Colonic mucosa (tissue), 4 donors: ENCODE data around the gene PCDHGA9. TPM values are rescaled to one million over a fixed set of nuclear protein-coding genes. Genes with fewer than 3 reads are reported as not detected.
"Not testable (repeated sequence)": the region's sequence is repeated elsewhere in the genome, so short reads cannot be mapped to it uniquely, and the experiment has no call there.

Experiments
- DNase-seq: peaks from one replicate; pipeline ENCODE4 v3.0.0-alpha.2; 2020
- H3K27ac ChIP-seq: fragments of 200-600 bp; one replicate; pipeline ENCODE4 v1.8.0; 2021
- H3K27me3 ChIP-seq: fragments of 200-600 bp; one replicate; pipeline ENCODE4 v1.8.0; 2021
- H3K36me3 ChIP-seq: fragments of 200-600 bp; one replicate; pipeline ENCODE4 v1.8.0; 2021
- H3K4me1 ChIP-seq: fragments of 200-600 bp; one replicate; pipeline ENCODE4 v1.8.0; 2021; ENCODE audit warnings: mild to moderate bottlenecking
- H3K4me3 ChIP-seq: fragments of 200-600 bp; one replicate; pipeline ENCODE4 v1.8.0; 2021
- H3K9ac ChIP-seq, 2 donors: one replicate each; pipeline ENCODE4 v1.7.0; 2013; ENCODE audit warnings: control low read depth in 2 of 2, low read depth in 2 of 2, low read length in 2 of 2
- H3K9me3 ChIP-seq: fragments of 200-600 bp; one replicate; pipeline ENCODE4 v1.8.0; 2021
- CTCF ChIP-seq: fragments of 200-600 bp; IDR thresholded peaks from one replicate; pipeline ENCODE4 v1.8.0; 2022; ENCODE audit warnings: antibody characterized with exemption, mild to moderate bottlenecking
- intact Hi-C: fragments of 100-400 bp; cut with DNase I; formaldehyde crosslinking; loops from one replicate; pipeline ENCODE4 v1.14.1; 2022
- total RNA-seq, 2 donors: library from RNA; stranded (reverse); fragmentation: NEBNext Ultra II Directional in 1 of 2; extraction: Animal tissue kit (Norgen Biotek cat#: 25700) in 1 of 2; gene quantifications; one replicate each; pipeline ENCODE4 v1.2.1, GENCODE V29; 2021
- donor health status: healthy.
- donor health status: DM: no; HTN: no; CAD: no.
- donor health status: DM: no; HTN: no; CAD: no.

PCDHGA9 gene
- total RNA-seq, 2 donors from 2014 or later, result 1.1 to 2.2 TPM

GRCh38 chr5:141398608-141399007, 4.0 kb upstream of the PCDHGA9 start:
- Histone ChIP-seq H3K4me1 (no peaks in the 10 kb centered on the region), H3K9me3 (no peaks in the 10 kb centered on the region), H3K4me3 (no peak overlapping the region), H3K9ac (no peak overlapping the region), H3K27me3 (no peaks in the 10 kb centered on the region), H3K27ac (no peak overlapping the region), H3K36me3 (no peaks in the 10 kb centered on the region)
- DNase-seq, result no peak
- intact Hi-C loops, result no loop called here
- no peak for TF ChIP-seq CTCF

- TF ChIP-seq CTCF, result no peak
- Histone ChIP-seq H3K9me3 (no peaks in the 10 kb centered on the region), H3K27ac (no peak overlapping the region), H3K36me3 (no peaks in the 10 kb centered on the region), H3K4me1 (no peaks in the 10 kb centered on the region), H3K4me3 (no peak overlapping the region), H3K9ac (no peak overlapping the region), H3K27me3 (no peaks in the 10 kb centered on the region)
- intact Hi-C loops, result no loop called here
- DNase-seq, result no peak
Observed at GRCh38 chr5:141399555-141400258, 2.9 kb upstream of the PCDHGA9 start.

GRCh38 chr5:141403387-141403786, 809 bp downstream of the PCDHGA9 start:
- DNase-seq, result no peak
- H3K27me3 ChIP-seq, result no peaks in the 10 kb centered on the region
- no peak overlapping the region for H3K9ac ChIP-seq
- no peaks in the 10 kb centered on the region for H3K36me3 ChIP-seq
- no peak overlapping the region for H3K4me3 ChIP-seq
- H3K9me3 ChIP-seq, result no peaks in the 10 kb centered on the region
- H3K4me1 ChIP-seq, result no peaks in the 10 kb centered on the region
- intact Hi-C loops, result no loop called here
- no peak overlapping the region for H3K27ac ChIP-seq
- TF ChIP-seq CTCF, result no peak

GRCh38 chr5:141407790-141408505, 5.4 kb downstream of the PCDHGA9 start, which contains the start of gene PCDHGB6:
Gene PCDHGB6 (plus strand): TSS chr5:141408021. CDS start chr5:141408203, 182 bp downstream.
- peak; percentile 38 for DNase-seq
- H3K9me3 ChIP-seq, H3K4me3 ChIP-seq, H3K27me3 ChIP-seq, H3K27ac ChIP-seq, intact Hi-C loops, H3K4me1 ChIP-seq, H3K36me3 ChIP-seq, H3K9ac ChIP-seq: not testable (repeated sequence)

GRCh38 chr5:141409598-141410306, 7.2 kb downstream of the PCDHGA9 start:
- peaks cover 9% of the 10 kb centered on the region for H3K9me3 ChIP-seq
- no peak overlapping the region for H3K9ac ChIP-seq
- H3K27ac ChIP-seq, result no peak overlapping the region
- no peak for TF ChIP-seq CTCF
- H3K4me1 ChIP-seq, result no peaks in the 10 kb centered on the region
- H3K4me3 ChIP-seq, result no peak overlapping the region
- no peak for DNase-seq
- intact Hi-C loops, result loop anchor here (10.0 kb wide), 2 partner anchors 115 to 155 kb away; no protein-coding TSS in a partner anchor
- no peaks in the 10 kb centered on the region for H3K27me3 ChIP-seq
- H3K36me3 ChIP-seq, result no peaks in the 10 kb centered on the region
